HG02884 (cell line): Measurements from ENCODE around the gene SNX6.
"Not testable (repeated sequence)": the region's sequence is repeated elsewhere in the genome, so short reads cannot be mapped to it uniquely, and the experiment has no call there.

ENCODE experiments used
- ATAC-seq: cut with Tn5 transposase; IDR thresholded peaks from one replicate; pipeline ENCODE4 v1.9.1; 2021; ENCODE audit warnings: mild to moderate bottlenecking, moderate library complexity; ENCODE audit not compliant: unreplicated experiment

SNX6 gene

DNA sequence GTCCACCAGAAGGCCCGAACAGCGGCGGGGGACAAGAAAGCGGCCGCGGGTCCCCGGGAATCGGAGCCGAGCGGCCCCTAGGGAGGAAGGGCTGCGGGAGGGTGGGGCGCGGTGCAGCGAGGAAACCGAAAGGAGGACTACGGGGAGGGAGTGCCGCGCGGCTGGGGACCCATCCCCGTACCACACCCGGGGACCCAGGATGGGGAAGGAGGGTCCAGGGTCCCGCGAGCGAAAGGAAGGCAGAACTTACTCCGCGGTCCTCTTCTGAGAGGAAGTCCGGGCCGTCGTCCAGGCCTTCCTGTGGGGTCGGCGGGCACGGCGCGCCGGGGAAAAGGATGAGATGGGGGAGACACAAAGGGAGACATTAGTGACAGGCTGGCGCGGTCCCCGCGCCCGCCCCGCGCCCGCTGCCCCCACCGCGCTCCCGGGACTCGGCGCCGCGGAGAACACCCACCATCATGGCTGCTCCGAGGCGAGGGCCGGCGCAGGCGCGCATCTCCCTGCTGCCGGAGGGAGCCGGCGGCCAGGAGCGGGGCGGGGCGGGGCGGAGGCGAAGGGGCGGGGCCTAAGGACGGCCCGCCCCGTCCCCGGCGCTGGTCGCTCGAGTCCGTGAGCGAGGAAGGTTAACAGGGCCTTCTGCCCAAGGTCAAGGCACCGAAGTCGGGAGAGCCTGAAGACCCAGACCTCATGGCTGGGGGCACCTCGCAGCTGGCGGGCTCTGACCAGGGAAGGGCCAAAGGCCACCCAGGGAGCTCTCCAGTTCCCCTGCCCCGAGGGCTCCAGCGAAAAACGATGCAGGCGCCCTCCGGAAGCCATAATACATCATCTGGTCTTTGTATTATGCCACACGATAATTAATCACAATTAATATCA, at the start of gene SNX6:
Gene SNX6 (minus strand): TSS at position 492 of the 873 bp plus-strand sequence. CDS start 32 bp downstream, at position 460.
- peak; percentile 88 for ATAC-seq

DNA sequence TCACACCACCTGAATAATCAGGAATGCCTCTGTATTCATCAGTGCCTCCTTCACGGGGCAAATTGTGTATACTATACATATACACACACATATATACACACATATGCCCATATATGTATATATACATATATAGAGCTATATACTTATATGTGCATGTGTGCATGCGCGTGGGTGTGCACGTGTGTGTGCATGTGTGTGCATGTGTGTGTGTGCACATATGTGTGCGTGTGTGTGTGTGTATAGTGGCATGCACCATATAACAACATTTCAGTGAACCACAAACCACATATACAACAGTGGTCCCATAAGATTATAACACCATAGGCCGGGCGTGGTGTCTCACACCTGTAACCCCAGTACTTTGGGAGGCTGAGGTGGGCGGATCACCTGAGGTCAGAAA, 48.8 kb upstream of the SNX6 start:
- no peak for ATAC-seq

DNA sequence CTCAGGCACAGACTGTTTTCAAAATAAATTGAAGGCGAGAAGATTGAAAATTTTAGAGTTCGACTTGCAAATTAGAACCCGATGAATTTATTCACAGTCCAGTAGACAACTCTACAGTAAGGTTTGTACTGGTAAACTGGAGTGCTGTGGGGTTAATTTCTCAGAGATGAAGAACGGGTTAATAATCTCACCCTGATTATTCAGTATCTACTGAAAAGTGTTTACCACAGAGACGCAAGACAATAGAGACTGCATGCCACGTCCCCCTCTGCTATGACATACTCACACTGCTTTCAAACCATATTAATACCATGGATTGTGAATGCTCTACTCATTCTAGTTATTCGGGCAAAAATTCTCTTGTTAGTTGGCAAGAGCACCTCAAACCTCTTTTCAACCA, 48.4 kb upstream of the SNX6 start:
- ATAC-seq, result no peak

DNA sequence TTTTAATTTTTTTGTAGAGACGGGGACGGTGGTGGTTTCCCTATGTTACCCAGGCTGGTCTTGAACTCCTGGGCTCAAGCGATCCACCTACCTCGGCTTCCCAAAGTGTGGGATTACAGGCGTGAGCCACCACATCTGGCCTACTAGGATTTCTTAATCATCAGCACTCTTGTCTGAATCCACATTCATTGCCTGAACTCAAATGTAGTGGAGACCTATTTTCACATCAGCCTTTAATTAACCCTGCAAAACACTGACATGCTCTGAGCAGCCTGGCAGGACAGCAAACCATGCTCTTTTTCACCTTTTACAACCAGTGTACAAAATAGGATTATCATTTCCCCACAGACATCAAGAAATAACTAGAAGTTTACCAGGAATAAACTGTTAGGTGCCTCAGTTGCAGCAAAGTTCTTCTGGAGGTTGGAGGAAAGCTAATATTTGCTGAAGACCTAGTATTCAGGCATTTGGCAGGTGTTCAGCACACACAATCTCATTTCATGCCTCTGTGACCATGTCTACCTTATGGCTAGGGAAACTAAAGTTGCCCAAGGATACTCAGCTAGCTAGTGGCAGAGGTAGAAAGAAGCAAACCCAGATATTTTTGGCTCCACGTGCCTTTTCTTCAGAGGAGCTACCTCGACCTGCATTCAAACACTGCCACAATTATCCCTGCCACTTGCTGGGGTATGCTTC, 46.7 kb upstream of the SNX6 start:
- no peak for ATAC-seq

DNA sequence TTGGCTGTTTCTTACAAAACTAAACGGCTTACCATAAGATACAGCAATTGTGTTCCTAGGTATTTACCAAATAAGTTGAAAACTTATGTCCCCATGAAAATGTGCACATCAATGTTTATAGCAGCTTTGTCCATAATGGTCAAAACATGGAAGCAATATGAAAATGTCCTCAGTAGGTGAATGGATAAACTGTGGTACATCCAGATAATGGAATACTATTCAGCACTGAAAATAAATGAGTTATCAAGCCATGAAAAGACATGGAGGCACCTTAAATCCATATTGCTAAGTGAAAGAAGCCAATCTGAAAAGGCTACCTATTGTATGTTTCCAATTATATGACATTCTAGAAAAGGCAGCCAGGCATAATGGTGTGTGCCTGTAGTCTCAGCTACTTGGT, 43.8 kb upstream of the SNX6 start:
- no peak for ATAC-seq

DNA sequence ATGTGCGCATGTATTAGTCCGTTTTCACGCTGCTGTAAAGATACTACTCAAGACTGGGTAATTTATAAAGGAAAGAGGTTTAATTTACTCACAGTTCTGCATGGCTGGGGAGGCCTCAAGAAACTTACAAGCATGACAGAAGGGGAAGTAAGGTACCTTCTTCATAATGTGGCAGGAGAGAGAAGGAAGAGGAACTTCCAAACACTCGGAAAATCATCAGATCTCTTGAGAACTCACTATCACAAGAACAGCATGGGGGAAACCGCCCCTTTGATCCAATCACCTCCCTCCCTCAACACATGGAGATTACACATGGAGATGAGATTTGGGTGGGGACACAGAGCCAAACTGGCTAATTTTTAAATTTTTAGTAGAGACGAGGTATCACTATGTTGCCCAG, 41.8 kb upstream of the SNX6 start:
- ATAC-seq, result no peak

- ATAC-seq, result no peak
Observed at GRCh38 chr14:34668111-34668510, 38.2 kb upstream of the SNX6 start.

DNA sequence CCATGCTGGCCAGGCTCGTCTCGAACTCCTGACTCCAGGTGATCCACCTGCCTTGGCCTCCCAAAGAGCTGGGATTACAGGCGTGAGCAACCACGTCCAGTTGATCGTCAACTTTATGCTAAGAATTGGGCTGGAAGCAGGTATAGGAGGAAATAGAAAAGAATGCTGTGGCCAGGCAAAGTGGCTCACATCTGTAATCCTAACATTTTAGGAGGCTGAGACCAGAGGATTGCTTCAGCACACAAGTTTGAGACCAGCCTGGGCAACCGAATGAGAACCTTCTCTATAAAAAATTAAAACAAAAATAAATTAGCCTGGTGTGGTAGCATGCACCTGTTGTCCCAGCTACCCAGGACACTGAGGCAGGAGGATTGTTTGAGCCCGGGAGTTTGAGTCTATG, 37.1 kb upstream of the SNX6 start:
- no peak for ATAC-seq

DNA sequence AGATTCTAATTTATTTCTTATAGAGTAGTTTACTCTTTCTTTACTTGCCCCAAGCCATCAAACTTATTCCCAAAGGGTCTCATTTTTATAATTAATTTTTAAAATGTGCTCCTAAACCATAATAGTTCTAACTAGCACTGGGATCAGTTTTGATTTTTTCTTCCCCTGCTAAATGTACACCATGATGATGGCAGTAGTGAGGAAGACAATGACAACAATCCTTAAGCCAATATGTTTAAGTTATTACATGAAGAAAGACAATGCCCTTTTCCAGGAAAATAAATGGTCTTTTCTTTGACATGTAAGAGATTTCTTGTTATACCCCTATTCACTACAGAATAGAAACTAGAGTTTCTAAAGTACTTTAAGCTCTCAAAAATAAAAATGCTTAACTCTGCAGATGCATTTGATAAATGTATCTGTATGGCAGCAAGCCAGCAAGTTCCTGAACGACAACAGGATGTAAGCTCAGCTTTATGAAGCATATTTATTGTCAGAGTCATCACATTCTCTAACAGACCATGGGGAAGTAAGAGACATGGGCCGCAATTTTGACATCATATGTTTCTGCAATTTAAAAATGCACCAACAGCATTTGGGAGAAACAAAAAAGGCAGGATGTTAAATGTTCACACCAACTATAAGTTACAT, 36.0 kb upstream of the SNX6 start:
- ATAC-seq, result no peak

- no peak for ATAC-seq
Observed at GRCh38 chr14:34662561-34663088, 32.7 kb upstream of the SNX6 start.

GRCh38 chr14:34660796-34661195, 30.8 kb upstream of the SNX6 start:
- no peak for ATAC-seq

- no peak for ATAC-seq
Observed at GRCh38 chr14:34655959-34656358, 26.0 kb upstream of the SNX6 start.

DNA sequence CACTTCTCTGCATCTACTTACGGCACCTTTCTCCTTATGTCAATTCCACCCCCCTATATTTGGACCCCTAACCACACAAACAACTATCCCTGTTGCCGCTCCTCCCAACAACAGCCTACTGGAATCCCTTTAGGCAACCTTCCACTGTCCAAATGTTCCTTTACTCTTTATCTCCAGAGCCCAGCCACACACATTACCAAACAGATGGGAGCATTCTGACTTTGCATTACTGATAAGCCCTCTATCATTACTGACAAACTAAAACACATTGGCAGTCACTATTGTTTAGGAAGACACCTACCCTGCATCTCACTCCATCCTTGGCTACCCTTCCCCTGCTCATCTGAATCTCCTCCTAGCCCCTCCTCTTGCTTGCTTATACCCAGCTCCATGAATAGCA, 23.1 kb upstream of the SNX6 start:
- not testable (repeated sequence) for ATAC-seq

GRCh38 chr14:34652348-34652747, 22.4 kb upstream of the SNX6 start:
- ATAC-seq, result not testable (repeated sequence)

GRCh38 chr14:34650786-34651584, 21.0 kb upstream of the SNX6 start:
- no peak for ATAC-seq

- ATAC-seq, result not testable (repeated sequence)
Observed at GRCh38 chr14:34650006-34650405, 20.1 kb upstream of the SNX6 start.

DNA sequence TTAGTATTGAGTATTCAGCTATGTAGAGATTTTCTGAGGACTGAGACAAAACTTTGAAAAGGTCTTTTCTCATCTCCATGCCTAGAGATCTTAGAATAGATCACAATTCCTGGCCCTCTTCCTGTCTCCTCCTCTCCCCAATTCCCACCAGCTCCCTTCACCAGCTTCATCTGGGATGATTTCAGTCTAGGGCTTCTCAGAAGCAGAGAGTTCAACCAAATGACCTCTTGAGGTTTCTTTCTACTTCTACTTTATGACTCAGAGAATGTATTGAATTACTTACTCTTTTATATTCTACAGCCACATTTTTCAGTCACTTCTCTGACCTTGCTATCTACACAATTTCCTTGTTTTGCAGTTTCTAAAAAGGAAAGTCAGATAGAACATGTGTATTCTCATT, 19.4 kb upstream of the SNX6 start:
- no peak for ATAC-seq

DNA sequence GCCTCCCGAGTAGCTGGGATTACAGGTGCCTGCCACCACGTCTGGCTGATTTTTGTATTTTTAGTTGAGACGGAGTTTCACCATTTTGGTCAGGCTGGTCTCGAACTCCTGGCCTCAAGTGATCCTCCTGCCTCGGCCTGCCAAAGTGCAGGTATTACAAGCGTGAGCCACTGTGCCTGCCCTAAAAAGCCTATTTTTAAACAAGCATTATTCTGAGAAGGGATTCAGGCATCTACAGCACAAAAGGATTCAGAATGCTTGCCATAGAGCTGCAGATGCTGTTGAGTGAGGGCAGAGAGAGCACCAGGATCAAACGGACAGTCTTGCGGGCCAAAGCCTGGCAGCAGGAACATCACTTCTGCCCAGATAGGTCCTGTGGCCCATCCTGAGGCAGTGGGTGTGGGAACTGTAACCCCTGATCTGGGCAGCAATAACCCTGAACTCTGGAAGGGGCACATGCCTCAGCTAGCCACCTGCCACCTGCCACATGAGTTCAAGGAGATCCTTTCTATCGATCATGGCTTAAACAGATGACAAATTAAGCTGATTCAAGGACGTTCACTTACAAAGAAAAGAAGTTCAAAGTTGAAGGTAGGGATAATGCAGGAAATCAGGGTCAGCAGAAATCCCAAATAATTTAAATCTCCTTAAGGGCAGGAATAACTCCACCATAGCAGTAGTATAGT, 16.8 kb upstream of the SNX6 start:
- no peak for ATAC-seq

DNA sequence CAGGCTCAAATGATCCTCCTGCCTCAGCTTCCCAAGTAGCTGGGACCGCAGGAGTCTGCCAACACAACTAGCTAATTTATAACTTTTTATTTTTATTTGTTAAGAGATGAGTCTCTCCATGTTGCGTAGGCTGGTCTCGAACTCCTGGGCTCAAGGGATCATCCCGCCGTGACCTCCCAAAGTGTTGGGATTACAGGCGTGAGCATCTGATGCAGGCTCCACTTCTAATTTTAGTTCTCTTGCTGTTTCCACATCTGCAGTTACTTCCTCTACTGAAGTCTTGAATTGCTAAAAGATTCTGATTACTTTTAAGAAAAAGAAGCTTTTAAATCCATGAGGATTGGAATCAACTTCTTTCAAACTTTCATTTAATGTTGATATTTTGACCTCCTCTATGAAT, 13.4 kb upstream of the SNX6 start:
- no peak for ATAC-seq

DNA sequence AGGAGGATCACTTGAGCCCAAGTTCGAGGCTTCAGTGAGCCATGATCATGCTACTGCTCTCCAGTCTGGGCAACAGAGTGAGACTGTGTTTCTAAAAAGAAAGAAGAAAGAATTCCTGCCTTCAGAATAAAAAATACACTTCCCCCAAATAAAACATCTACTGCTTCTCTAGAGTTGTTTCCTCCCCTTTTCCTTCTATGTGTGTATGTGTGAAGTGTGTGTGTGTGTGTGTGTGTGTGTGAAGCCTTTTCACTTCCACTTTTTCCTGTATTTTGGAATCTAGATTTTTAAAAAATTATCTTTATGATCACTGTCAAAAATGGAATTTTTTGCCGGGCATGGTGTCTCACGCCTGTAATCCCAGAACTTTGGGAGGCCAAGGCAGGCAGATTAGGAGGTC, 12.6 kb upstream of the SNX6 start:
- no peak for ATAC-seq
